RPMI8226 (cell line): ENCODE results near the gene TMEM119.
"Not testable (repeated sequence)": the region's sequence is repeated elsewhere in the genome, so short reads cannot be mapped to it uniquely, and the experiment has no call there.

Experiments
- DNase-seq: peaks from one replicate; pipeline ENCODE4 v3.0.0-alpha.2; 2015

Gene TMEM119

DNA sequence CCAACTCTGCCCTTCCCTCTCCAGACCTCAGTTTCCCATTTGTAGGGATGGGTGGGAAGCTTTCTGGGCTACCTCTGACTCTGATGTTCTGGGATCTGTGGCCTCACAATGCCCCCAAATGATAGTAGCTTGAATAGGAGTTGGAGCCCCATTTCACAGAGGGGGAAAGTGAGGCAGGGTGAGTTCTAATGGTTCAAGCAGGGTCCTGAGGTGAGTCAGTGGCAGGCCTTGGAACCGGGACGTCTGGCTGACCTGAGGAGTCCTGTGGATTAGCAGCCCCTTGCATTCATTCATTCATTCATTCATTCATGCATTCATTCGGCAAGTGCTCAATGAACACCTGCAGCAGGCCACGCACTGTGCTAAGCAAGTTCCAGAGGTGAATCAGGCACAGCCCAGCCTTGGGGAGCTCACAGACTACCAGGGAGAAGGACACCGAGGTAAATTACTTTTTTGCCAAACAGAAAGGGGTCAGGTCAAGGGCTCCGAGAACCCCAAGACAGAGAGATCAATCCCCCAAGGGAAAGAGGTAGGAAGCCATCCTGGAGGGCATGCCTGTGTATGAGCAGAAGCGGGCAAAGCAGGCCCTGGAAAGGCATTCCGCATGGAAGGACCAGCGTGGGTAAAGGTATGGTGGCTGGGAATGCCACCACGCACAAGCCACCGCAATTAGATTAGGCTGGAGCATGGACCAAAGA, 818 bp upstream of the TMEM119 start:
- no peak for DNase-seq

DNA sequence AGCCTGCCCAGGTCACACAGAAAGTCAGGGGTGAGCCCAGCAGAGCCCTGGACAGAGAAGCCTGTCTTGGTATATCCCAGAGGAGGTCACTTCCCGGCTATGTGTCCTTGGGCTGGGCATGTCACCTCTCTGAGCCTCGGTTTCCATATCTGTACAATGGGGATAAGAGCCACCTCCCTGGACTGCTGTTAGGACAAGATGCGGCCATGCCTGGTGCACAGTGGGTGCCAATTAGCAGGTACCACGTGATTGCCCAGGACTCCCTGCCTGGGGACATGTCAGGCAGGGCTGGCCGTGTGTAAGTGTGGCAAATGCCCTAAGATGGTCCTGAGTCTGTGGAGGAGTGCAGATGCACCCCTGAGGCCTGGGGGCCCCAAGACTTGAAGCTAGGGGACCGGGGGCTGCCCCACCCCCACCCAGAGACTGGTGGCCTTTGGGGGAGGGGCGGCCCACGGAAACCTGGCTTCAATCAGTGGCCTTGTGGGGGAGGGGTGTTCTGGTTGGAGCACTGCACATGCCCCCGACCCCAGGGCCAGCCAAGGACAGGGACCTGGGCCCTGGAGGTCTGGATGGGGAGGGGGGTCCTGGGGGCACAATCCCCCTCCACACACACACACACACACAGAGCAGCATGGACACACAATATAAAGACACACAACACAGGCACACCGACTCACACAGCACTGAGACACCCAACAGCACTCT, 878 bp downstream of the TMEM119 start:
- no peak for DNase-seq

DNA sequence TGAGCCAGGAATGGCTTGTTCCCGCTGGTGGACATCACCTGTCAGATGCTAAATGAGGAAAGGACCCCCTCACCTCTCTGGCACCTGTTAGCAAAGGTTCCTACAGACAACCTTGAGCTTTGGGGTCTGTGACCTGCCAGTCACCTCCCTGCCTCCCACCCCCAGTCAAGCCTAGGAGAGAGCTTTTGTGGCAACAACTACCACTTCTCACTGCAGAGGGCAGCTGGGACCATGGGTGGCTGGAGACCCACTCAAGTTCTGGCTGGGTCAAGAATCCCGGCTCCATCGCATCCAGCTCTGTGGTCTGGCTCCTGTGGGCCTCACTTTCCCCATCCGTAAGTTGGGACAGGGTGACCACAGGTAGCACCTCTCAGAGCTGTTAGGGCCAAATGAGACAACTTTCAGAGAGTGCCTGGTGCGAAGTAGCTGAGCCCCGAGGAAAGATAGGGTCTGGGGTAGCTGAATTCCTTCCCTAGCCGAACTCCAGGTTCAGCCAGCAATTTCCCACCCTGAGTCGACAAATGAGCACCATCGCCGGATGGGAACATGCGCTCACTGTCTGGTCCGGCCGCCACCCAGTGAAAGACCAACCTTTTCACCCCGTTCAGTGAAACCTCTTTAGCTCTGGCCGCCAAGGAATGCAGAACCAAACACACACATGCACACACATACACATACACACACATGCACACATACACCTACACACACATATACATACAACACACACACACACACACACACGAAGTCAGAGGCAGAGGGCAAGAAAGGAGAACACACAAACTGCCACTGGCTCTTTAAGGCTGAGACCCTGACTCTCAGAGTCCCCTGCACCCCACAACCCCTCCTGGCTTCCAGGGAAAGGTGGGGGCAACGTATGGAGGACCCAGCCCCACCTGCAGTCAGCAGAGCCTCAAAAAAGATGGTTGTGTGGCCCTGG, 1.9 kb downstream of the TMEM119 start:
- DNase-seq: no peak

DNA sequence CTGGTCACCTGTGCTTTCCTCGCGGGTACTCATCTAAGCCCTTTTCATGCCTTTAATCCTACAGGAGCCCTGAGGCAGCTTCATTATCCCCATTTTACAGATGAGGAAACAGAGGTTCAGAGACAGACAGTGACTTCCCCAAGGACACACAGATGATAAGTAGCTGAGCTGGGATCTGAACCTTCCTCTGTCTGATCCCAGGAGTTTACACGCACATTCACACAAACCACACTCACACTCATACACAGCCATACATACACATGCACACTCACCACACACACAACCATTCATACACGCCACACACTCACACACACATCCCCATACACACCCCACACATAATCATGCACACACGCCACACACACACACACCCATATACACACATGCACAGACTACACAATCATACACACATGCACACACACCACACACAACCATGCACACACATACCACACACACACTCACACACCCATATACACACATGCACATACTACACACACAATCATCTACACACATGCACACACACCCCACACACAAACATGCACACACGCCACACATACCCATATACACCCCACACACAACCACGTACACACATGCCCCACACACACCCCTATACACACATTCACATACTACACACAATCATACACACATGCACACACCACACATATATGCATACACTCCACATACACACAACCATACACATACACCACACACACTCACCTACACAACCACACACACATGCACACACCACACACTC, 2.7 kb downstream of the TMEM119 start:
- no peak for DNase-seq

DNA sequence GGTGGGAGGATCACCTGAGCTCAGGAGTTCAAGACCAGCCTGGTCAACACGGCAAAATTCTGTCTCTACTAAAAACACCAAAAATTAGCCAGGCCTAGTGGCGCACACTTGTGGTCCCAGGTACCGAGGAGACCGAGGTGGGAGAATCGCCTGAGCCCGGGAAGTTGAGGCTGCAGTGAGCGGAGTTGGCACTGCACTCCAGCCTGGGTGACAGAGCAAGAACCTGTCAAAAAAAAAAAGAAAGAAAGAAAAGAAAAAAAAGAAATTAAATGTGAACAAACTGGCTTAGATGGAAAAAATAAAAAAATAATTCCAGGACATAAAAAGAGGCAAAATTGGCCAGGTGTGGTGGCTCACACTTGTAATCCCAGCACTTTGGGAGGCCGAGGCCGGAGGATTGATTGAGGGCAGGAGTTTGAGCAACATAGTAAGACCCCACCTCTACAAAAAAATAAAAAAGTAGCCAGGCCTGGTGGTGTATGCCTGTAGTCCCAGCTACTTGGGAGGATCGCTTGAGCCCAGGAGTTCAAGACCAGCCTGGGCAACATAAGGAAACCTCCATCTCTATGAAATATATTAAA, 3.5 kb downstream of the TMEM119 start:
- DNase-seq: no peak

DNA sequence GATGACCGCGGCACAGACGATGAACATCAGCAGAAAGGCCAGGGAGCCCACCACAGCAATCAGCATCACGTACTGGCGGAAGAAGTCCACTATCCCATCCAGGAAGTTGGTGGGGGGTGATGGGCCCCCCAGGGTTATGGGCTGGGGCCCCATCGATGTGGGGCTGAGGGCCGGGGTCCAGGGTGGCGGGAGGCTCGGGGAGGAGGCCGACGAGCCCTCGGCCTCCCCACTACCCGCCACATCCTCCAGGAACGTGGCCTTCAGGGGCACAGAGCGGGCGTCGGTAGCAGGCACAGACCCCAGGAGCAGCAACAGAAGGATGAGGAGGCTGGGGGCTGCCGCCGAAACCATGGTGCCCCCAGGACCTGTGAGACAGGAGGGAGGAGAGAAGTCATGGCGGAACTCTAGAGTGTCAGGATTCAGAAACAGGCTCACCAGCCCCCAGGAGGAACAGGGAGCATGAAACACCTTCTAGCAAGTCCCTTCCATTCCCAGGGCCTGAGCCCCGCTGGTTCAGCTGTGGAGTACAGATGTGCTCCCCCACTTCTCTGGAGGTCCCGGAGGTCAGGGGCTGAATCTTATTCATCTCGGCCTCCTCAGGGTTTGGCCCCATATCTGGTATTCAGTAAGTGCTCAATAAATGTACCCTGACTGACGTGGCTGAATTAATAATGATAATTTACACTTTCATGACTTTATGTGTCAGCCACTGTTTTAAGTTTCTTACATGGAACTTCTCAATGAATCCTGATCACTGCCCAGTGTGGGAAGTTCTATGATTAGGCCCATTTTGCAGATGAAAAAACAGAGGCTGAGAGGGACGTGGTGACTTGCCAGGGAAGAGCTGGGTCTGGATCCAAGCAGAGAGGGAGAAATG, 5.6 kb downstream of the TMEM119 start:
- DNase-seq: no peak

DNA sequence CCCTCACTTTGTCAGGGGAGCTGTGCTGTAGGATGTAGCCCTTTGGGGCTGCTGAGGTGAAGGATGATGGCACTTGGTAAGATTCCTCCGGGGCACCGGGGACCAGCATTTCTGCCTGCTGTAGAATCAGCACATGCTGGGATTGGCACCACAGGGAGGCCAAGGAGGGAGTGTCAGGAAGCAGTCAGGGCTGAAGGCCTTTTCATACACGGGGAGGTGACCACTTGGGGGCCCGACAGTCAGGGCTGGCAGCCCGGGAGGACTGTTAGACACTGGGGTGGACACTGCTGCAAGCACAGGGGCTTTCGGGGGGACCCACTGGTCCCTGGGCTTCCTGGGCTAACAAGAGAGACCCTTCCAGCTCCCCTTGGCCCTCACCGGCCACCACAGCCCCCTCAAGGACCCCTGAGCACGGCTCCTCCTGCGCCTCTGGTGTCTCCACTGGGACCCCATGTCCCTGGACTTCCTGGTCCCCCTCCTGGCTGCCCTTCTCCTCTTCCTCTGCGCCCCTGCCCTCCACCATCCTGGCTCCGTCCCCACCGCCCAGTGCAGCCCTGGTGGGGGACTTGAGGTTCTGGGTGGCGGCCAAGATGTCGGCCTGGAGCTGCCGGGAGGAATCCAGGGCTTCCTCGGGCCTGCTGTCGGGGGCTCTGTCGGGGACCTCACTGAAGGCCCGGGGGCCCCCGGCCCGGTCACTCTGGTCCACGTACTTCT, 6.5 kb downstream of the TMEM119 start:
- no peak for DNase-seq

DNA sequence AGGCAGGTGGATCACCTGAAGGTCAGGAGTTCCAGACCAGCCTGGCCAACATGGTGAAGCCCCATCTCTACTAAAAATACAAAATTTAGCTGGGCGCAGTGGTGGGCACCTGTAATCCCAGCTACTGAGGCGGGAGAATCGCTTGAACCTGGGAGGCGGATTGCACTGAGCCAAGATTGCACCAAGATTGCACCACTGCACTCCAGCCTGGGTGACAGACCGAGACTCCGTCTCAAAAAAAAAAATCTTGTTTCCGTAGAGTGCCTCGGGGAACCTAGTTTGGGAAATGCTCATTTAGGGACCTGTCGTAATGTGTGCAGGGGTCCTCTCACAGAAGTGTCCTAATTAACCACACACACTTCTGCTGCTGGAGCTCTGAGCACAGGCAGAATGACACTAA, 7.4 kb downstream of the TMEM119 start:
- DNase-seq: not testable (repeated sequence)

DNA sequence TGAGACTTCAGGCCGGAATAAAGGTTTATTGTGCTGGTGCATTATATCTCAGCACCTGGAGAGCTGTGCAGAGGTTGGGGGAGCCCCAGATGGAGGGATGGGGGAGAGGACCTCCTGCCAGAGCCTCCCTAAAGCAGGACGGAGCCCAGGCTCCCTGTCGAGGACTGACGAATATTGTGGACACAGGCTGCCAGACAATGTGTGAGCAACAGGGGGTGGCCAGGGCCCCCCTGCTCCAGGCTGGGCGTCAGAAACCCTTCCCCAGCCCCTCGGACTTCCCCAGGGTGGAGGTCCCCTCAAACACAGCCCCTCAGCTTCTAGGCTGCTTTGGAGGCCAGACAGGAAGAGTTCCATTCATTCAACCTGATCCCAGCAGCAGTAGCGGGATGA, 8.0 kb downstream of the TMEM119 start:
- no peak for DNase-seq

DNA sequence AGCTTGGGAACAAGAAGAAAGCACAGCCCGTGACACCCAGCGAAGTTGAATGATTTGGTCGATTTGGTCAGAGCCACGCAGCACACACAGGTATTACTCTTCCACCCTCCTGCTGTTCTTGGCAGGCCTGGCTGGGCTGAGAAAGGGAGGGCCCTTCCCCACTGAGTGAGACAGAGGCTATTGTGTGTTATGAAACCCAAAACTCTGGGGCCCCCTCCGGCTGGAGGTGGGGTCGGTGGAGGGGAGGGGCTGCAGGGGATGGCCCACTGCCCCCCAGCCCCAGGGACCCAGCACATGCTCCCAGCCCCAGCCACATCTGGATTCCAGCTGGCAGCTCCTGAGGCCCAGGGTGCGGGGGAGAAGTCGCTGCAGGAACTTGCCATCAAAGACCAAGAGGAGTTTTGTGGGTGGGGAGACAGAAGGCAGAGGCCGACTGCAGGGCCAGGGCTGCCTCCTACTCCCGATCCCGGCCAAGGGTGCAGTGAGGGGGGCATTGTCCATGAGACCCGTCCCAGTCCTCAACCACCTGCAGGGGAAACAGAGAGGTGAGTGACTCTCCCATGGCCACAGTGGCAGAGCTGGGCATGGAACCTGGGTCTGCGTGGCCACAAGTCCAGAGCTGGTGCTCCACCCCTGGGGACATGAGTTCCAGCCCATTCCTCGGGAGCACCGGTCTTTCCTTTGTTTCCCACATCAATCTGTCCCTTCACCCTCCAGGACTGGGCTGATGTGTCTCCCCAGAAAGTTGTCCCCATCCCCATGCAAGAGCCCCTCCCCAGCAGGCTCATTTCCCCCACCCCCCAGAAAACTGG, 8.7 kb downstream of the TMEM119 start:
- DNase-seq: no peak

DNA sequence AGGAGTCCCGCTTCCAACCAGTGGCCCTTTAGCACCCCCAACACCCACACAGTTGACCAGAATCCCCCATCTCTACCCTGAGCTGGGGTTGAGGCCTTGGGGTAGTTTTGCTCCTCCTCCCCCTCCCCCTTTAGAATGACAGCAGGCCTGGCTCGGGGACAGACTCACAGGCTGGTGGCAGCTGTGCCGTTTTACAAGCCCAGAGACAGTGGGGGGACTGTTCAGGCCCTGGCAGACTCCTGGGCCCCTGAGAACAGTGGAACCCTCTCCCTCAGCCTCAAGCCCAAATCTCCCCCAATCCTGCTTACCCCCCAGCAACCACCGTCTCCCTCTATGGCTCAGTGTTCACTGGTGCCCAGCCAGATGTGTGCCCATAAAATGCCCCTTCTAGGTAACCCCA, 10.1 kb downstream of the TMEM119 start:
- DNase-seq: no peak

DNA sequence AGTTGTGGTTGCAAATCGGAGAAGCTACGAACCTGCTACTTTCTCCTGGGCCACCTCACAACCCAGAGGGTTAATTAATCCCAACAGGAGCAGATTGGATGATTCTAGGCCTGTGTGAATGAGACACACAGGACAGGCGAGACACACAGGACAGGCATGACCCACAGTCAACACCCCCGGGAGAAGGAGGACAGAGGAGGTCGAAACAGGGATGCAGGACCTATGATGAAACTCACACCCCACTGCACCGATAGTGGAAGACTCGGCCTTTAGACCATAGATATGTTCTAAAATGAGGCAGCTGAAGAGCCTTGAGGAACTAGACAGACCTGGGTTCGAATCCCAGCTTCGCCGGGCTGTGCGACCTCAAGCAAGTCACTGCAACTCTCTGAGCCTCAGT, 11.6 kb downstream of the TMEM119 start:
- DNase-seq: no peak

DNA sequence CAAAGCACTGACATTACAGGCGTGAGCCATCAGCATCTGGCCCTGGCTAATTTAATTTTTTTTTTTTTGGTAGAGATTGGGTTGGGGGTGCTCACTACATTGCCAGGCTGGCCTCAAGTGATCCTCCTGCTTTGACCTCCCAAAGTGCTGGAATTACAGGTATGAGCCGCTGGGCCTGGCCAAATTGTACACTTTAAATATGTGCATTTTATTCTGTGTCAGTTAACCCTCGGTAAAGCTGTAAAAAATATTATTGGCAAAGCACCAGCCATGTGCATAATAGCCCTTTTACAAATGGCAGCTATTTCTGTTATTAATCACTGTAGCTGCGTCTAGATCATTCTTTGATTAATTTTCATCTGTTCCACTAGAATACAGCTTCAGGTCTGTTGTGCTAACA, 12.0 kb downstream of the TMEM119 start:
- no peak for DNase-seq

DNA sequence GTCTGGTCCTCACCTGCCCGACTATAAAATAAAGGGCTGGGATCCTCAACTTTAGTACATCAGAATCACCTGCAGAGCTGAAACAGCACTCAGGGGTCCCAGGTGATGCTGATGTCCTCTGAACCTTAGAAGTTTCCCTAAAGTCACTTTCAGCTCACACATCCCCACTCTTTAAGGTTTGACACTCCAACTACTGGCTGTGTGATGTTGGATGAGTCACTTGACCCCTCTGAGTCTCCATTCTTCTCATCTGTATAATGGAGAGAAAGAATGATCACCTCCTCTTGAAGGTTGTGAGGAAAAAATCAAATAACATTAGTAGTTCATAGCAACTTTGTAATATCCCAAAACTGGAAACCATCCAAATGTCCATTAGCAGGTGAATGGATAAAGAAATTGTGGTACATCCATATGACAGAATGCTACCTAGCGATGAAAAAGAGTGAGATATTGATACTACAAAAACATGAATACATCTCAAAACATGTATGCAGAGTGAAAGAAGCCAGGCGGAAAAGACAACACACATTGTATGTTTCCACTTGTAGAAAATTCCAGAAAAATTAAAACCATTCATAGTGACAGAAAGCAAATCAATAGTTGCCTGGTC, 13.3 kb downstream of the TMEM119 start:
- DNase-seq: no peak

DNA sequence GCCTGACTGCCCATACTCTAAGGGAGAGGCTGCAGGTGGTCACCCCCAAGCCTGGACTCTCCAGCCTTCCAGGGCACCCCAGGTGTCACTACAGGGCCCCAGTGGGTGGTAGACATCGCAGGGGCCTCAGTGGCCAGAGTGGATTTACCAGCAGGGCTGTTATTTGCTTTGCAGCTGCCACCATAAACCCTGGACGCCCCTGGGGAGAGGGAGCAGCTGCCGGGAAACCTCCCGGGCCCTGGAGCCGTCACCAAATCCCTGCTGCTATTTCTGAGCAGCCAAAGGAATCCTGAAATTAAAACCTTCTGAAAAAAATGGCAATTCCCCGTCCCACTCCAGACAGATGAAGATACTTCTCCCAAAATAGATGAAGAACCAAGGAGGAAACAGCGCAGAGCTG, 13.9 kb downstream of the TMEM119 start:
- DNase-seq: no peak

DNA sequence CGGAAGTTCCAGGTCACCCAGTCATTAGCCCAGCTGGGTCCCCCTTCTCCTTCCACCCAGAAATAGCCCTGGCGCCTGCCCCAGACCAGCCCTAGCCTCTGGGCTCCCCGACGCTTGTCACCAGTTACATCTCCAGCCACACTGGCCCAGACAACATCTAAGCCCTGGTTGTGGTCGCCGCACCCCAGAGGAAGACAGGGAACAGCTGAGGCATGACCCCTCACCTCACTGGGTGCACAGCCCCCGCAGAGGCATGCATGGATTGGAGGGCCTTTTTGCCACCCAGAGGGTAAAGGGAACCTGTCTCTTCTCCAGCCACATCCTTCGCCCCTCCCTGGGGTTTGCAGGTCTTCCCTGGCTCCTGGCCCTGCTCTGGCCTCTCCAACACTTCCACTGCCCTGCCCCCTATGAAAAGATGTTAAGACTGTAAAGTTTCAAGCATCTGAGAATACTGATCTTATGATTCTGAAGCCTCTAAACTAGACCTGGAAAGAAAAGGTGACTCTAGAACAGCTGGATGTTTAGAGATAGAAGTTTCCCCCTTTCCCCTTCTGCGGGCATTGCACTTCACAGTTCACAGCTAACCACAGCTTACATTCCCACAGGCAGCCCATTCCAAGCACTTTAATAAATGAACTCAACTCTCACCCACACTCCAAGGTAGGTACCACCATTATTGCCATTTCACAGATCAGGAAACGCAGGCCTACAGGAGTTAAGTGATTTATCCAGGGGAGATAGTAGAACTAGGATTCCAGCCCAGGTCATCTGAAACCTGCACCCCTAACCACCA, 14.7 kb downstream of the TMEM119 start:
- no peak for DNase-seq

DNA sequence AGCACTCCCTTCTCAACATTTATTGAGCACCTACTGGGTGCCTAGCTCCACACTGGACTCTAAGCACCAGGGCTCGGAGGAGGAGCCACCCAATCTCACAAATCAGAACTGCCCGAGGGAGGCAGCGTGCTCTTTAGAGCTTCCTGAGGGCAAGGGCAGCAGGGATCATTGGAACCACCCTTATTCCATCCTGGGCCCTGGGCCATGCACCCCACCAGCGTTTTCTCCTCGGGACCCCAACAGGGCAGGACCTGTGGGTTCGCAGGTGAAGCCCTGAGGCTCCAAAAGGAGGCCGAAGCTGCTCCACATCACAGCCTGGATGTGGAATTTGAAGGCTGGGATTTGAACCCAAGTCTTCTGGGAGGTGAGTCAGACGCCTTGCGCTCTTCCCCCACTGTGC, 15.4 kb downstream of the TMEM119 start:
- DNase-seq: no peak
